Glutamatergic neuron (in vitro differentiated cells): Measurements from ENCODE around the gene DPY19L1. TPM values are rescaled to one million over a fixed set of nuclear protein-coding genes. Genes with fewer than 3 reads are reported as not detected.
"Not testable (repeated sequence)": the region's sequence is repeated elsewhere in the genome, so short reads cannot be mapped to it uniquely, and the experiment has no call there.

Experiments
- DNase-seq: peaks from one replicate; pipeline ENCODE4 v3.0.0; 2022
- H3K27ac Mint-ChIP-seq: one replicate; pipeline ENCODE4 v1.8.0; 2020; ENCODE audit warnings: mild to moderate bottlenecking, mixed read lengths, inconsistent platforms; ENCODE audit not compliant: unreplicated experiment
- H3K27me3 Mint-ChIP-seq: one replicate; pipeline ENCODE4 v1.8.0; 2020; ENCODE audit warnings: mild to moderate bottlenecking, moderate library complexity, mixed read lengths, inconsistent platforms; ENCODE audit not compliant: unreplicated experiment
- H3K36me3 Mint-ChIP-seq: one replicate; pipeline ENCODE4 v1.8.0; 2020; ENCODE audit warnings: mild to moderate bottlenecking, mixed read lengths, inconsistent platforms; ENCODE audit not compliant: unreplicated experiment
- H3K4me1 Mint-ChIP-seq: one replicate; pipeline ENCODE4 v1.8.0; 2020; ENCODE audit warnings: mild to moderate bottlenecking, low read depth, mixed read lengths, inconsistent platforms; ENCODE audit not compliant: unreplicated experiment
- H3K4me3 Mint-ChIP-seq: one replicate; pipeline ENCODE4 v1.8.0; 2020; ENCODE audit warnings: mild to moderate bottlenecking, mixed read lengths, inconsistent platforms; ENCODE audit not compliant: unreplicated experiment
- H3K9me3 Mint-ChIP-seq: one replicate; pipeline ENCODE4 v1.8.0; 2020; ENCODE audit warnings: mild to moderate bottlenecking, moderate library complexity, mixed read lengths, inconsistent platforms; ENCODE audit not compliant: unreplicated experiment
- CTCF ChIP-seq: fragments of 200-600 bp; sonication (generic); IDR thresholded peaks from one replicate; pipeline ENCODE4 v1.5.0; 2021; ENCODE audit not compliant: partially characterized antibody, unreplicated experiment
- total RNA-seq: library from RNA; stranded (reverse); fragmentation: NEBNext Ultra II Directional; extraction: Animal tissue kit (Norgen Biotek cat#: 25700); gene quantifications from one replicate; pipeline ENCODE4 v1.2.1, GENCODE V29; 2021; ENCODE audit not compliant: unreplicated experiment

Gene DPY19L1
- total RNA-seq, 1 donor from 2014 or later: 12.3 TPM

- Mint-ChIP-seq H3K9me3 (no peaks in the 10 kb centered on the region), H3K4me1 (no peaks in the 10 kb centered on the region), H3K27me3 (no peaks in the 10 kb centered on the region), H3K36me3 (no peaks in the 10 kb centered on the region), H3K27ac (no peak overlapping the region), H3K4me3 (no peak overlapping the region)
- no peak for TF ChIP-seq CTCF
- no peak for DNase-seq
Observed at GRCh38 chr7:34958021-34958420, 79.3 kb downstream of the DPY19L1 start.

GRCh38 chr7:34952822-34953221, 84.5 kb downstream of the DPY19L1 start:
- Mint-ChIP-seq H3K4me3 (no peak overlapping the region), H3K27ac (no peak overlapping the region), H3K36me3 (no peaks in the 10 kb centered on the region), H3K9me3 (no peaks in the 10 kb centered on the region), H3K27me3 (no peaks in the 10 kb centered on the region), H3K4me1 (peaks cover 6% of the 10 kb centered on the region)
- DNase-seq: no peak
- no peak for TF ChIP-seq CTCF

- no peaks in the 10 kb centered on the region for H3K36me3 Mint-ChIP-seq
- H3K27me3 Mint-ChIP-seq: no peaks in the 10 kb centered on the region
- no peak overlapping the region for H3K4me3 Mint-ChIP-seq
- no peak for DNase-seq
- peaks cover 6% of the 10 kb centered on the region for H3K4me1 Mint-ChIP-seq
- TF ChIP-seq CTCF: no peak
- no peaks in the 10 kb centered on the region for H3K9me3 Mint-ChIP-seq
- no peak overlapping the region for H3K27ac Mint-ChIP-seq
Observed at GRCh38 chr7:34949361-34949760, 87.9 kb downstream of the DPY19L1 start.

- not testable (repeated sequence) for H3K36me3 Mint-ChIP-seq, H3K4me3 Mint-ChIP-seq, H3K27me3 Mint-ChIP-seq, H3K27ac Mint-ChIP-seq, H3K4me1 Mint-ChIP-seq, DNase-seq, H3K9me3 Mint-ChIP-seq
Observed at GRCh38 chr7:34947427-34947826, 89.9 kb downstream of the DPY19L1 start.

- H3K36me3 Mint-ChIP-seq: no peaks in the 10 kb centered on the region
- H3K4me1 Mint-ChIP-seq: peaks cover 6% of the 10 kb centered on the region
- H3K27me3 Mint-ChIP-seq: no peaks in the 10 kb centered on the region
- no peak overlapping the region for H3K4me3 Mint-ChIP-seq
- DNase-seq: no peak
- H3K9me3 Mint-ChIP-seq: no peaks in the 10 kb centered on the region
- H3K27ac Mint-ChIP-seq: no peak overlapping the region
- TF ChIP-seq CTCF: no peak
Observed at GRCh38 chr7:34946486-34946885, 90.8 kb downstream of the DPY19L1 start.

GRCh38 chr7:34945894-34946477, 91.3 kb downstream of the DPY19L1 start:
- H3K9me3 Mint-ChIP-seq, H3K27ac Mint-ChIP-seq, H3K27me3 Mint-ChIP-seq, H3K4me3 Mint-ChIP-seq, H3K36me3 Mint-ChIP-seq, DNase-seq, H3K4me1 Mint-ChIP-seq: not testable (repeated sequence)
